ENCODE results near the gene UBE2J2. TPM values are rescaled to one million over a fixed set of nuclear protein-coding genes. Genes with fewer than 3 reads are reported as not detected.

UBE2J2 gene
- total RNA-seq, 2 experiments from 2014 or later: 76.5 to 80.1 TPM

DNA sequence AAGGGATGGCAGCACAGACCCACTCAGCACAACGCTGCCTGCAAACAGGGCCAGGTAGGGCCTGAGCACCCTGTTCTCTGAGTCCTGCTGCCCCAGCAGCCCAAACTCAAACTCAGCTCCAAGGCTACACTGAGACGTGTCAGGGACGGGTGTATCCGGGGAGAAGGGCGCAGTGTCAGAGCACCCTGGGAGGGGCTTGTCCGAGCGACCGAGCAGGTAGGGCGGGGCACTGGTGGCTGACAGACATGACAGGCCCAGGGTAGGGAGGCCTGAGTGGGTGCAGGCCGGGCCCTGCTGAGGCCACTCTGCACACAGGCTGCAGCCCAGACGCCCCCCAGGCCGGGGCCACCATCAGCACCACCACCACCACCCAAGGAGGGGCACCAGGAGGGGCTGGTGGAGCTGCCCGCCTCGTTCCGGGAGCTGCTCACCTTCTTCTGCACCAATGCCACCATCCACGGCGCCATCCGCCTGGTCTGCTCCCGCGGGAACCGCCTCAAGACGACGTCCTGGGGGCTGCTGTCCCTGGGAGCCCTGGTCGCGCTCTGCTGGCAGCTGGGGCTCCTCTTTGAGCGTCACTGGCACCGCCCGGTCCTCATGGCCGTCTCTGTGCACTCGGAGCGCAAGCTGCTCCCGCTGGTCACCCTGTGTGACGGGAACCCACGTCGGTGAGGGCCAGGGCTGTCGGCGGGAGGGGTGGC is 12.1 kb upstream of the UBE2J2 start:
- ChIA-PET CTCF (interaction anchor here (0.6 kb wide), 1 partner anchor 272 kb away, joined by 3 read pairs; no protein-coding TSS in a partner anchor), POLR2A (no interaction called here)

DNA sequence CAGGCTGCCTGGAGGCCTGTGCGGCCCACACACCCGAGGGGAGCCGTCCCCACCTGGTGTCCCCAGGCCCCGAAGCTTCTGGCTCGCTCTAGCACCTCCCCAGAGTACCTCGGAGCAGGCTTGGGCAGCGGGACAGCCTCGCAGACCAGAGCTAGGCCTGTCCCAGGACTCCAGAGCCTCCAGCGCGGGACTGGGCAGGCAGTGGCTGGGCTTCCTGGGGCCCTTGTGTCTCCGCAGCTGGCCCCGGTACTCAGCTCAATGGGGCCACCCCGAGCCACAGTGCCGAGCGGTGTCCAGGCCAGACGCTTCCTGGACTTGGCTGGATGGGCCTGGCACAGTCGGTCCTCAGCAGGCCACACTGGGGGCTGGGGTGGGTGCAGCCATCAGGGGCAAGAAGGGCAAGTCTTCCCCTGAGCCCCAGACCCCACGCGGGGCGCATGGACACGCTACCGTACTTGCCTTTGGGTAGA is 11.5 kb upstream of the UBE2J2 start:
- CTCF ChIA-PET: interaction anchor here (0.6 kb wide), 1 partner anchor 273 kb away, joined by 3 read pairs; no protein-coding TSS in a partner anchor
- POLR2A ChIA-PET: no interaction called here

DNA sequence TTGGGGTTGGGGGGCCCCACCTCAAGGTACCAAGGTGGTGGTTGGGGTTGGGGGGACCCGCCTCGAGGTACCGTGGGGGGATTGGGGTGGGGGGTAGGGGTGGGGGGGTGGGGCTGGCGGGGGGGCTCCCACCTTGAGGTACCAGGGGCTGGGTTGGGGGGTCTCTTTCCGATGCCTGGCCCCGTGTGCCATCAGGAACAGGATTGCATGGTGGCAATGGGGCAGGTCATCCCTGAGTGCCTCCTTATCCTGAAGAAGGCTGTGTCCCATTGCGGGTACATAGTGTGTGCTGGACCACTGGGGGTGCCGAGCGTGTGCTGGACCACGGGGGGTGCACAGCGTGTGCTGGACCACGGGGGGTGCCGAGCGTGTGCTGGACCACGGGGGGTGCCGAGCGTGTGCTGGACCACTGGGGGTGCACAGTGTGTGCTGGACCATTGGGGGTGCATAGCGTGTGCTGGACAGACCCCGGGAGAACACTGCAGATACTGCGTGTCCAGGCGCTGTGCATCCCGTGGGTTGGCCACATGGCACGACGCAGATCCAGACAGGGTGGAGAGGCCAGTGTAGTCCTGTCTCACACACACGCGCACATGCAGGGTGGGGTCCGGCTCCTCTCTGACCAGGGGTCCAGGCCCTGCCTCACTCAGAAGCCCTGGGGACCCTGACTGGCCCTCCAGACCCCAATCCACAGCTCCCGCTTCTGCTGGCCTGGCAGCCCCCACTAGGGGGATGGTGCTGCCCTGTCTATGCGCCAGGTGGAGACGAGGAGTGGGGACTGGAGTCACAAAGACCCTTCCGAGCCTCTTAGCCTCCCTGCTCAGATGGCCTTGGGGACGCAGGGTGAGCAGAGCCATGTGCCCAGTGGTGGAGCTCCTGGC is 10.8 kb upstream of the UBE2J2 start:
- POLR2A ChIA-PET: no interaction called here
- CTCF ChIA-PET: no interaction called here

DNA sequence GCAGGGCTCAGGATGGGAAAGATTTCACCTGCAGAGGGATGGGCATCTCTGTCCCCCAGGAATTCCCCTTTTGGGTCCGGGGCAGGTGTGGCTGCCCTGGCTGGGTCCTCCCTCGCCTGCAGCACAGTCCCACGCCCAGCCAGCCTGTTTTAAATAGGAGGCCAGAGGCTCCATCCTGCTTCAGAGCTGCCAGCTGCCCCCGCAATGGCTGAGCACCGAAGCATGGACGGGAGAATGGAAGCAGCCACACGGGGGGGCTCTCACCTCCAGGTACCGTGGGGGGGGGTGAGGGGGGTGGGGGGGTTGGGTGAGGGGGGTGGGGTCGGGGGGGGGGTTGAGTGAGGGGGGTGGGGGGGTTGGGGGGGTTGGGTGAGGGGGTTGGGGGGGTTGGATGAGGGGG is 10.2 kb upstream of the UBE2J2 start:
- POLR2A ChIA-PET: no interaction called here

DNA sequence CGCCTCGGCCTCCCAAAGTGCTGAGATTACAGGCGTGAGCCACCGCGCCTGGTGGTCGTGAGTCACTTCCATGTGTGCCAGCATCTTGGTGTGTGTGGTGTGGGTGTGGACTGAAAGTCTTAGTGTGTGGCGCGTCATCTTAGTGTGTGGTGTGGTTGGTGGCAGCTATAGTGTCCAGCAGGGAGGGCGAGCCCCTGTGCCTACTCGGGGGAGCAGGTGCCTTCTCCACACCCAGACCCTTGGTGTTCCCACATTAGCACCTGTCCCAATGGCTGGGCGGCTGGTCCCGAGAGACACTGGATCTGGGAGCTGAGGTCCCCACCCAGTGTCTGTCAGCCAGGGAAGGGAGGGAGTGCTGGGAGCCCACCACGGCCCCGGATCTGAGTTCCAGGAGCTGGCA is 9.3 kb upstream of the UBE2J2 start:
- ChIA-PET POLR2A (no interaction called here), CTCF (interaction anchor here (0.9 kb wide), 1 partner anchor 18 kb away, joined by 4 read pairs; no protein-coding TSS in a partner anchor)

More for the DNA sequence above, 10.2 kb upstream of the UBE2J2 start:
- CTCF ChIA-PET: interaction anchor here (0.9 kb wide), 1 partner anchor 18 kb away, joined by 4 read pairs; no protein-coding TSS in a partner anchor

DNA sequence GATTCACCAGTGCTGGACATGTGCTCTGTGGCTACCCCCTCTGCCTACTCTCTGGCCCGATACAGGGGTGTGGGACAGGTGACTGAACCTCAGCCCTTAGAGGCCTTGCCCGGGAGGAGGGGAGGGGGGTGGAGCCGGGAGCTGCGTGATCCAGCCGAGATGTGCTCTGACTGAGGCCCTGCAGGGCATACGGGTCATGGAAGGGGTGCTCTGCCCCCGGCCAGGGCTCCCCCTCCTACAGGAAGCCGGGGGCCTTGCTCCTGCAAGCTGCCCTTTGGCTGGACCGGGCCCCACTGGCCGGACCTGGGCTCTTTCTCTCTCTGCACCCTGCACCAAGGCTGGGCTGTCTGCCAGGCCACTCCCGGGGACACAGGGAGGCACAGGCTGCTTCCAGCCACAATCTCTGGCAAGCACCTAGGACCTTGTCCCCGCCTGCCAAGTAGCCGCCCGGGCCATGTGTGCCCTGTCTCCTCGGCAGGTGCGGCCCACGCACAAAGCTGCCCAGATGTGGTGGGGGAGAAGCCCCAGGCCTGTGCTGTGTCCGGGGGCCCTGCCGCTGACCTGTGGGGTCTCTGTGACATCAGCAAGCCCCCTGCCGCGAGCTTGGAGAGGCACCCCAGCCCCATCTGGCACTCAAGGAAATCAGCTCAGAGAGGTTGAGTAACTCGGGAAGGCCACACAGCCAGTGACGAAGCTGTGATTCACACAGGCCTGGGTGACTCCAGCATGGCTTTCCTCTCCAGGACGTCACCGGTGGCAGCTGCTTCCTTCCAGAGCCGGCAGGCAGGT is 8.1 kb upstream of the UBE2J2 start:
- POLR2A ChIA-PET: interaction anchor here (1.1 kb wide), 1 partner anchor 18 kb away, joined by 3 read pairs; no protein-coding TSS in a partner anchor
- CTCF ChIA-PET: interaction anchor here (0.6 kb wide), 1 partner anchor 21 kb away, joined by 3 read pairs; no protein-coding TSS in a partner anchor

DNA sequence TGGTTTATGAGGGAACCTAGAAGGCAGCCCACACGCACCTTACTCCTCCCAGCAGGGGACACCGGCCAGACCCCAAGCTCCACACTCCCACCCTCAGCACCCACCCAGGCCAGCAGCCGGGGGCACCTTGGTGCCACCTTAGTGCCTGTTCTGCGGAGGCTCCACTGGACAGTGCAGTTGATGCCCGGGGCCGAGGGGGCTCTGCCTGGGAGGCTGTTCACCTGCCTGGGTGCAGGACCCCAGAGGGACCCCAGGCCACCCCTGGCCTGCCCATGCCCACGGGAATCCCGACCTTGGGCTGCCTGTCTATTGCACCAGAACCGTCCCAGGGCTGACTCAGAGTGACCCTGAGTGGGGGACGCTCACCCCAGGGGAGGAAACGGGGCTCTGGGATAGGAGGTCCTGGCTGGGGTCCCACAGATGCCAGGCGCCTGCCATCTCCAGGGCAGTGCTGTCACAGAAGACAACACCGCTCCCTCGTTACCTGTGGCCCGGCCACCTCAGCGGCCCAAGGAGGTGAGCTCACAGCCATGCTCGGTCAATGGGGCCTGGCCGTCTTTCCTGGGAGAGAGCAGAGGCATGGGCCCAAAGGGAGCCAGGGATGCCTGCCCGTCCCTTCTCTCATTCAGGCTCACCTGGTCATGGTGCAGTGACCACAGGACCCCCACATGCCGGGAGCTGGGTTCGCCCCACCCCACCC is 7.3 kb upstream of the UBE2J2 start:
- ChIA-PET POLR2A (interaction anchor here (1.1 kb wide), 1 partner anchor 17 kb away, joined by 3 read pairs; no protein-coding TSS in a partner anchor), CTCF (no interaction called here)

DNA sequence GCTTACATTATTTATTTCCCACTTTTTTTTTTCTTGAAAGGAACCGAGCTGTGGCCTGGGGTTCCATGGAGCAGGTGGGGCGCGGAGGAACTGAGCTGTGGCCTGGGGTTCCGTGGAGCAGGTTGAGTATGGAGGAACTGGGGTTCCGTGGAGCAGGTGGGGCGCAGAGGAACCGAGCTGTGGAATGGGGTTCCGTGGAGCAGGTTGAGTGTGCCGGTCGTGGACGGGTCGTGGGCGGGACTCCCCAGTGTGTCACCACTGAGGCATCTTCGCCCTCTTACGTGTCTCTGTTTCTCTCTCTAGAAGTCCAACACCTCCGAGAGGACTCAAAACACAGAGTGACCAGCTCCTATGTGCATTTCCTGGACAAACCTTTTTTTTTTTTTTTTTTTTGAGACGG is 5.4 kb upstream of the UBE2J2 start:
- CTCF ChIA-PET: no interaction called here
- POLR2A ChIA-PET: interaction anchor here (0.7 kb wide), 2 partner anchors 75 to 116 kb away, joined by 3 to 4 read pairs; no protein-coding TSS in a partner anchor

DNA sequence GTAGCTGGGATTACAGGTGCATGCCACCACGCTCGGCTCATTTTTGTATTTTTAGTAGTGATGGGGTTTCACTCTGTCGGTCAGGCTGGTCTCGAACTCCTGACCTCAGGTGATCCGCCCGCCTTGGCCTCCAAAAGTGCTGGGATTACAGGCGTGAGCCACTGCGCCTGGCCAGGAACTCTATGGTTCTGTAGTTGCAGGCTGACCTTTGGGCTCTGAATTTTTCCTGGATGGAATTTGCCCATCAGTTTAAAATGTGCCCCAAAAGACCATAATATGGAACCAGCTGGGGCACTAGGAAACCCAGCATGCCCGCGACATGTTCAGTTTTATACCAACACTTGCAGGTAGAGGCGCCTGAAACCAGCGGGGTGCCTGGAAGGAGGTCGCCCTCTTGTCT is 5.0 kb upstream of the UBE2J2 start:
- ChIA-PET POLR2A (interaction anchor here (0.7 kb wide), 1 partner anchor 75 kb away, joined by 3 read pairs; no protein-coding TSS in a partner anchor), CTCF (no interaction called here)

DNA sequence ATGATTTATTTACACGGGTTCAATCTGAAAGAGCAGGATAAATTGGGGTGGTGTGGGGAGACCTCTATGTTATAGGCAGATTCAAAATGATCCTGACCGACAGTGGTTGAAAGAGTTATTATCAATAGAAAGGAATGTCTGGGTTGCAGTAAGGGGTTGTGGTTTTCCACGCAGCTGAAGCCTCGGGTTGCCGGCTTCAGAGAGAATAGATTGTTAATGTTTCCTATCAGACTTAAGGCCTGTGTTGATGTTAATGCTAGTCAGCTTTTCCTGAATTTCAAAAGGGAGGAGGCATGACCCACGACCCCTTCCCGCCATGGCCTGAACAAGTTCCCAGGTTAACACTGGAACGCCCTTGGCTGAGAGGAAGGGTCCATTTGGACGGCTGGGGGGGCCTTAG is 2.2 kb upstream of the UBE2J2 start:
- ChIA-PET POLR2A (no interaction called here), CTCF (interaction anchor here (1.1 kb wide), 1 partner anchor 25 kb away, joined by 3 read pairs; no protein-coding TSS in a partner anchor)

DNA sequence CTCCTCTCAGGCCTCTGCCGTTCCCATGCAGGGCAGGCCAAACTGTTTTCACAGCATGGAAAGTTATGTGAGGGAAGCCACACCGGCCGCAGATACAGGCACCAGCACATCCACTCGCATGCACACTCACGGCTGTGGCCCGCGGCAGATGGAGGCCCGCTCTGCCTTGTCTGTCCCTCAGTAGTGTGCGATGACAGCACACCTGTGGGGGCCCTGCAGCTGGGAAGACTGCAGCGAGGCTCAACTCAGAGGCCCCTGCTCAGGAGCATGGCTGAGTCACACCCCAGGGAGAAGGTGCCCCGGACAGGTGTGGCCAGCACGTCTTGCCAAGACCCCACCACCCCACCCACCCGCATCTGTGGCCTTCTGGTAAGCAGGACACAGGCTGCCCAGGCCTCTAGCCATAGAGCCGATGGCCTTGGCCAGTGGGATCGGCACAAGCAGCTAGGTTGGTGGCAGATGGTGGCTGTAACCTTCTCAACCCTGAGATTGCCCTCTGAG is 1.3 kb upstream of the UBE2J2 start:
- ChIA-PET CTCF (interaction anchor here (1.1 to 1.3 kb wide), 2 partner anchors 24 to 292 kb away, joined by 3 read pairs; no protein-coding TSS in a partner anchor), POLR2A (no interaction called here)

DNA sequence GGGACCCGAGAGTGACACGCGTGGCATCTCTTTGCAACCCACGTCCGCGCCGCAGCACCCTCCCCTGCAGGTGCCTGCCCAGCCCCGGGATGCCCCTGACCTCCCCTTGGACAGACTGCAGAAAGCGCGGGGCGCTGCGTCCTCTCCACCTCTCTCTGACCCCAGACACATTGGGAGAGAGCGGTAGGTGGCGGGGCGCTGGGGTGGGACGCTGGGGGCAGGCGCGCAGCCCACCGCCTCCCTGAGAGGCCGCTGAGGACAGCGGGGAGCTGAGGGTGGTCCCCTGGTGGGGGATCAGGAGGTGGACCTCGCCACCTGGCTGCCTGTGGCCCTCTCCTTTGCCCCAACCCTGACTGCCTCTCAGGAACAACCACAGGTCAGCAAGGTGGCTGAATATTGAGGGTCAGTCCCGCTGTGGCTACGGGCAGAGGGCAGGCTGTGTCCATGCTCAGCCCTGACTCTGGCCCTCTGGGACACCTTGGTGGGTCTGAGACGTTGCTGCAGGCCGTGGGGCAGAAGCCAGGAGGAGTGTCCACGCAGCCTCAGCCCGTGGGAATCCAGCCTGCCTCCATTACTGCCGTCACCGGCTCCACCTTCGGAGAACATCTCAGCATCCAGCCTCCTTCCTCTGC is 761 bp upstream of the UBE2J2 start:
- CTCF ChIA-PET: interaction anchor here (1.0 to 1.4 kb wide), 4 partner anchors 17 to 291 kb away, joined by 3 to 5 read pairs (median 3); no protein-coding TSS in a partner anchor
- POLR2A ChIA-PET: no interaction called here

DNA sequence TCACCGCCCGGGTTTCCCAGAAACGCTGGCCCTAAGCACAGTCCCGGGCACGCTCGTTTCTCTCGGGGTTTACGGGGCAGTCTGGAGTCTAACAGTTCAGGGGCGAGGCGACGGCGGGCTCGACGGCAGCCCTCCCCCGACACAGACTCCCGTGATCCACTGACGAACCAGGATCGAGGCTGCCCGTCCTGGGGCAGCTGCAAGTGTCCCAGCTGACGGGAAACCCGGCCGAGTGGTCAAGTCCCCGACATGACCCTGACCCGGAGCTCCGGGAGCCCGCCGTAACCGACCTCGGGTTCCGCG is 494 bp downstream of the UBE2J2 start:
- POLR2A ChIA-PET: interaction anchor here (0.5 to 0.6 kb wide), 6 partner anchors 19 to 593 kb away, joined by 3 to 7 read pairs (median 4); partner anchors contain the start of genes B3GALT6 and SDF4
- CTCF ChIA-PET: interaction anchor here (1.0 to 1.4 kb wide), 4 partner anchors 19 to 151 kb away, joined by 3 to 5 read pairs (median 4); no protein-coding TSS in a partner anchor

DNA sequence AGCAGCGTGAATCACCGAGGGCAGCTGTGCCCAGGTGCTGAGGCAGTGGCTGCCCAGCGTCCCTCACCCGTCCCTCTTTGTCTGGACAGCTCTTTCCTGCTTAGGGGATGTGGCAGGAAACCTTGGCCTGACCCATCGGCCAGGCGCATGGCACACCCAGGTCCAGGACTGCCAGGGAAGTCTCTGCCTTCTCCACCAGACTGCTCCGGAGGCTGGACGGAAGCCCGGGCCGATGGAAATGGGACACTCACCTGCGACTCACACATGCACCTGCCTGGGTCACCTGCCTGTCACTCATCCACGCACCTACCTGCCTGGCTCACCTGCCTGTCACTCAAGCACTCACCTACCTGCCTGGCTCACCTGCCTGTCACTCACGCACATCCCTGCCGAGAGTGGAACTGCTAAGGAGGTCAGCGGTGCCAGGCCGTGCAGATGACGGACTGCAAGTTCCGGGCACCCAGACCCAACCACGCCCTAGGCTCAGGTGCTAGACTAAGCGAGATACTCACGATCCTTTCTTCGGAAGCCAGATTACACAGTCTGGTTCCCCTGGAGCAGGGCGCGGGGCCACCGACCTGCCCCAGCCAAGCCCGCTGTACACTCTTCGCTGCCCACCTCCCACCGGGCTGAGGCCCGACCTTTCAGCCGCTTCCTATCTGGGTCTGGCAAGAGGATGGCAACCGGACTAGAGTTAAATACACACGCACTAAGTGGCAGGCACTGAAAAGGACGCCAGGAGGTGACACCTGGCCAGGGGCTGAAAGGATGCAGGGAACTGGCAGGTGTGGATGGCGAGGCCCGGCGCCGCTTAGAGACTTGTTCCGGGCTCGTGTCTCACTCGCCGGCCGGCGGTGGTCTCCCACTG is 1.1 kb downstream of the UBE2J2 start:
- CTCF ChIA-PET: interaction anchor here (1.0 to 2.7 kb wide), 3 partner anchors 100 to 150 kb away, joined by 3 to 13 read pairs (median 5); no protein-coding TSS in a partner anchor
- POLR2A ChIA-PET: no interaction called here

DNA sequence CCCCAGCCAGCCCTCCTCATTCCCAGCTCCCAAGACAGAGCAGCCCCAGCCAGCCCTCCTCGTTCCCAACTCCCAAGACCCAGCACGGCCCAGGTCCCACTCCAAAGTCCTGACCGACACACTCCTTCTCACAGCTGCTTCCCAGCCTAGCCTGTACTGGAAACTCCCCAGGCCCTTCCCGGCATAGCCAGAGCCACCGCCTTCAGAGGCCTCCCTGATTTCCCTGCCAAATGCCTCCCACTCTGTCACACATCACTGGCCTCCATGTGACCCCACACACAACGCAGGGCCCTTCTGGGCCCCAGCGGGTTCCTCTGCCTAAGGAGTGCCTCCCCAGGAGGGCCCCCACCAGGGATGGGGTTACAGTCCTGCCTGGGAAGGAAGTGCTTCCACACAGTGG is 2.8 kb downstream of the UBE2J2 start:
- ChIA-PET CTCF (interaction anchor here (1.0 to 2.7 kb wide), 3 partner anchors 13 to 169 kb away, joined by 3 to 13 read pairs (median 4); no protein-coding TSS in a partner anchor), POLR2A (no interaction called here)

DNA sequence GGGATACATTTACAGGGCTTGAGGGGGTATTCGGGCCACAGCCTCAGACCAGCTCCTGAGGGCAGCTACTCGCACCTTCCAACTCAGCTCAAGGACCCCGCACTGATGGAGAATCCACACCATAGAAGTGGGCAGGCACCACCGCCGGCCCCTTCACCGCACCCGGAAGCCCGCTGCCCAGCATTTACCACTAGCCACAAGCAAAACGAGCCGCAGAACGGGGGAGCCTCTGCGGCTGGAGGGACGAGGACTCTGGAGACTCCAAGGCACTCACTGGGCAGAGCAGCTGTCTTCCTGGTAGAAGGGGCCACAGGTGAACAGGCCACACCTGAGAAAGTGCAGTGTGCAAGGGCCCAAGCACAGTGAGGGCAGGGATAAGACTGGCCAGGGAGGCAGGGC is 5.4 kb downstream of the UBE2J2 start:
- CTCF ChIA-PET: no interaction called here
- POLR2A ChIA-PET: no interaction called here
